ENCODE measurements around the gene ANKRD13C.
A peak's percentile ranks its signal among the peaks of the same experiment; 100 is the strongest.

Gene ANKRD13C

GRCh38 chr1:70288166-70288565 is 66.4 kb downstream of the ANKRD13C start:
- no peak for DNase-seq

DNA sequence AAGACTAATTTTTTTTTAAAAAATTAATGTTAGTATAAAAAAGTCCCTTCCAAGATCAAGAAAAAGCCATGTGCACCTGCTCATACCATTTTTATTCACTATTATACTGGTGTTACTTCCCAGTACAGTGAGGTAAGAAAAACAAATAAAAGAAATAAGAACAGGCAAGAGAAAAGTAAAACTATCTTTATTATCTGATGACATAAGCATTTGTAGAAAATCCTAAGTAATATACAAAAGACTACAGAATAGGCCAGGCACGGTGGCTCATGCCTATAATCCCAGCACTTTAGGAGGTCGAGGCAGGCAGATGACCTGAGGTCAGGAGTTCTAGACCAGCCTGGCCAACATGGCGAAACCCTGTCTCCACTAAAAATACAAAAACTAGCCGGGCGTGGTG is 68.1 kb downstream of the ANKRD13C start:
- no peak for DNase-seq

GRCh38 chr1:70284366-70284765 is 70.2 kb downstream of the ANKRD13C start:
- DNase-seq, result no peak

DNA sequence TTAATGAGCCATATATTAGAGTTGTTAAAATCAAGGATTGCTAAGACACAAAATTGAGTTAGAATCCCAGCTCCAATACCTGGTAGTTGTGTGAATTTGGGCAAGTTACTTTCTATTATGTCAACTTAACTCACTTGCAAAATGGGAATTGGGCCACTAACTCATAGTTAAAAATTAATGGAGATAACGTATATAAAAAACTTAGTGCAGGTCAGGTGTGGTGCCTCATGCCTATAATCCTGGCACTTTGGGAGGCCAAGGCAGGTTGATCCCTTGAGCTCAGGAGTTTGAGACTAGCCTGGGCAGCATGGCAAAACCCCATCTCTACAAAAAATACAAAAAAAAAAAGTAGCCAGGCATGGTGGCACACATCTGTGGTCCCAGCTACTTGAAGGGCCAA is 75.8 kb downstream of the ANKRD13C start:
- DNase-seq, result no peak

GRCh38 chr1:70277875-70278274 is 76.6 kb downstream of the ANKRD13C start:
- no peak for DNase-seq

DNA sequence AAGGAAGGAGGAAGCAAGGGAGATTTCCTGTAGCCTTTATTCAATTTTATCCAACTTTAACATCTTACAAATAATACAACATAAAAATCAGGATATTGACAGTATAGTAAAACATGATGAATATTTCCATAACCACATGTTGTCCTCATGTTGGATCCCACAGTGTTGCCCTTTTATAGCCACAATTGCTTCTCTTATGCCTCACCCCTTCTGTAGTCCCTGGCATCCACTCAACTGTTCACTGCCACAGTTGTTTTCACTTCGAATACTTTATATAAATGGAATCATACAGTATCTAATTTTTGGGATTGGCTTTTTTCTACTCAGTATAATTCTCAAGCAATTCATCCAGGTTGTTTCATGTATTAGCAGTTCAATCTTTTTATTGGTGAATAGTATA is 88.6 kb downstream of the ANKRD13C start:
- DNase-seq, result no peak

DNA sequence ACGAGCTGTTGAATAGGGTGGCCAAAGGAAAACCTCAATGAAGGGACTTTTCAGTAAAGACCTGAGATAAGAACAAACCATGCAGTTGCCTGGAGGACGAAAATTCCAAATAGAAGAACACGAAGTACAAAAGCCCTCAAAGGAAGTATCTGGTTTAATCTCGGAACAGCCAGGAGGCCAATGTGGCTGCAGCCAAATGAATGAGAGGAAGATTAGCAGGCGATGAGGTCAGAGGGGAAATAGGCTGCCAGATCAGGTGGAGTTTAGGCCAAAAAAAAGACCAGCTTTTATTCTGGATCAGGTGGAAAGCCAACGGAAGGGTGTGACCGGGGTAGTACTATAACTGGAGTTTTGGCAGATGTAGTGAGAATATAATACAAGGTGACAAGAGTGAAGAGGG is 89.7 kb downstream of the ANKRD13C start:
- DNase-seq, result no peak

GRCh38 chr1:70256664-70257063 is 97.9 kb downstream of the ANKRD13C start:
- no peak for DNase-seq

- DNase-seq, result no peak
Observed at GRCh38 chr1:70248729-70249128, 105.8 kb downstream of the ANKRD13C start.

- no peak for DNase-seq
Observed at GRCh38 chr1:70247768-70248167, 106.8 kb downstream of the ANKRD13C start.

GRCh38 chr1:70247122-70247521 is 107.4 kb downstream of the ANKRD13C start:
- DNase-seq, result no peak

- no peak for DNase-seq
Observed at GRCh38 chr1:70239940-70240339, 114.6 kb downstream of the ANKRD13C start.

DNA sequence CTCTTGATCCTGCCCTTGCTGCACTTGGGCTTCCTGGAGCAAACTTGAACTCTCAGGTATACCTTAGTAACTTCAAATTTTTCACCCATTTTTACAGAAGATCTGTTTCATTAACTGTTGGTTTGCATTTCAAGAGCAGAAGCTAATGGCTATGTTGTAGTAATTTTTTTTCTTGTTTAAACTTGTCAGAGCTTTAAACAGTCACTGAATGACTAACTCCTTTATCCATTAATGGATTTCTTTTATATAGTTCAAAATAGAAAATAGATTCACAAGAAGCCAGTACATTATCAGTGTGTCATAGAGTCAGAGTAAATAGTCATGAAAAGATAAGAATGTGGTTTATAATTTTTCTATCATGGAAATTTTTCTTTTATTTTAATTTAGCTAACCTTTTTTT is 119.8 kb downstream of the ANKRD13C start:
- no peak for DNase-seq

DNA sequence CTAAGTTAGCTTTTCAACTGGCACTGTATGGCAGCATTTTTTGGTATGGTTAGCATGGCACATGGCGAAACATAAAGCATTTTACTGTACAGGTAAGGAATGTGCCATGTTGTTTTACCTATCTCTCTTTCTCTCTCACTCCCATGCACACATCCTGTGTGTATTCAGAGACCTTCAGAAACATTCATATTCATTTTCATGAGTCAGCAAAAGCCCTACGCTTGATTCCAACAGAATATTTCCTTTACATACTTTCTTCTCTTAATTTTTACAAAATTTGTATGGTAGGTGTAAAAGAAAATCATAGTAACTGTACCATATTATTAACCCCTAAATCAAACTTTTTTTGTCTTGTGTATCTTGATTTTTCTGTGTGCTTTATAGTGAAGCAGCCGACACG is 123.0 kb downstream of the ANKRD13C start:
- DNase-seq, result no peak

DNA sequence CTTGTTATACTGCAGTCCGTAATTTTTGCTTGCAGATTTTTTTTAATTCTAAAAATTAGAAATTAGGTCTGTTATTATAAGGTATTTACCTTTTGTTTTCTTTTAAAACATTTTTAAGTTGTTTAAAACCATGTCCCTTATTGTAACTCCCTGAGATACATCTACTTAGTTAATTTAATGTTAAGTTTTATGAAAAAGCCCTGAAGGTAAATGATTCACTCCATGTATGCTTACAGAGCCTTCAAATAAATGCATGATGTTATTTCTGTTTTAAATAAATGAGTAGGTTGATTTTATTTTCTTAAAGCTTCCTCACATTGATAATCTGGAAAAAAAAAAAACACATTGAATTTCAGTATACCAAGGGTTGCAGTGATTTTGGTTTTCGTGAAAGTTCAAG is 125.9 kb downstream of the ANKRD13C start:
- no peak for DNase-seq

GRCh38 chr1:70227439-70227838 is 127.1 kb downstream of the ANKRD13C start:
- DNase-seq, result no peak

- DNase-seq, result no peak
Observed at GRCh38 chr1:70224954-70225353, 129.6 kb downstream of the ANKRD13C start.

DNA sequence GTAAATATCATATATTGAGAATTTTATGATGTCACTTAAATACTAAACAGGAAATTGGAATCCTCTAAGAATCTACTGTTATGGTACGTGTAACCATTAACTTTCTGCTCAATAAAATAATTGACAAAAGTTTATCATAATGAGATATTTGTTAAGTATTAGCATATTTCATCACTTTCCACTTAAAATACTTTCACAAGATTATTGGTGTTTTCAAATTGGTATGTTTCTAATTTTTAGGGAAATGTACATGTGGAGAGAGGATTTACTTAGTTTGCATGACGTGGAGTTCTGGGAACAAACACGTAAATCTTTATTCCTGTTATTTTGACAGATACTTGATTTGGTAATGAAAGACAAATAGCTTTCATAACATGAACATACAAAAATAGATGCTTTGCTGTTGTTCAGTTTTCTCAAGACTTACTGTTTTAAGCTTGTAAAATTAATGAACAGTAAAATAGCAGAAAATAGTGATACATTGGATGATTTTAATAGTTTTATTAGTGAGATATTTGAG is 131.7 kb downstream of the ANKRD13C start:
- DNase-seq, result no peak

GRCh38 chr1:70221238-70222121 is 133.0 kb downstream of the ANKRD13C start, which contains the start of gene SRSF11:
SRSF11 (plus strand) TSS chr1:70221380; CDS start chr1:70221637, 257 bp downstream.
- peak; percentile 97 for DNase-seq

DNA sequence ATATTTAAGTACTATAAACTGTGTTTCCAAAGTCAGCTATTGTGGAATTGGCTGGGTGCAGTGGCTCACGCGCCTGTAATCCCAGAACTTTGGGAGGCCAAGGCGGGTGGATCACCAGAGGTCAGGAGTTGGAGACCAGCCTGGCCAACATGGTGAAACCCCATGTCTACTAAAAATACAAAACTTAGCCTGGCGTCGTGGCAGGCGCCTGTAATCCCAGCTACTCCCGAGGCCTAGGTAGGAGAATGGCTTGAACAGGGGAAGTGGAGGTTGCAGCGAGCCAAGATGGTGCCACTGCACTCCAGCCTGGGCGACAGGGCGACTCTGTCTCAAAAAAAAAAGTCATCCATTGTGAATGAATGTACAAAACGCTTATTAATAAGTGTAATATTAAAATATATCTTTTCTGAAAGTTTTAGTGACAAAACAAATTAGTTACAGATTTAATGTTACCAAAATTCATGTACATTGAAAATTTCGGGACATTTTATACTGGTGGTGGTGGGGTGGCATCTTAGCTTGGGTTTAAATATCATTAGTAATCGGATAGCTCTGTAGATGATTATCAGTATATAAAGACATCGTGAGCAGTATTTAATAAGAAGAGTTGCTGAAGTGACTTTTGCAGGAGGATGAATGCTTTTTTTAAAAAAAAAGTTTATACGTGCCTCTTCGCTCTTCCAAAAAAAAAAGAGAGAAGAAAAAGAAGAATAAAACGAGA is 133.8 kb downstream of the ANKRD13C start:
- DNase-seq, result no peak

DNA sequence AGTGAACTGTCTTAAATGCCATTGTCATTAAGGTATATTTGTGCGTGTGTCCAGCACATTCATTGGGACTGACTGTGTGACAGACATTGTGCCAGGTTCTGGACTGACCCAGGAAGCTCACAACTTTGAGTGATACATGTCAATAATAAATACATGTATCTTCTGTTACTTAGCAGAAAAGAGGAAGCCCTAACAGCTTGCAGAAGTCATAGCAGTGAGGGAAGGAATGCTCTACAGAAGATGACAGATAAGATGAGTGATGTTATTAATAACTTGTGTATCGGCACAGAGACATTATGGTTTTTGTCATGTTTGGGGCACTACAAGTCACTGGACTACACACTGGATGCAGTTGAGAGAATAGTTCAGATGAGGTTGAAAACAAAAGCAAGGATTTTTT is 134.5 kb downstream of the ANKRD13C start:
- no peak for DNase-seq

DNA sequence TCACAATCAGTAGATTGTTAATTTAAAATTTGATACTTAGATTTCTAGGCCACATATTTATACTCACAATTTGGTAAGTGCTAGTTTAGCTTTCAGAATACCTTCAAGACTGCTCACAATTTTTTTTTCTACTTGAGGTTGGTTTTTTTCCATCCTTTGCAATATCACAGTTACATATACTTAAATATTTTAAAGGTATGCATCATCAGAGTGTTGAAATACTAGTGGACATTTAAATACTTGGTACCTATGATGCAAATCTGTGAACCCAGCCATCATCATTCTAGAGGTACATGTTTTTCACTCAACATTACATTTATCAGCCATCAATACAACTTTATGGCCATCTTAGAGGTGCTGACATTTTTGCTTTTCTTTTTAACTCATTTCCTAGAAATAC is 143.0 kb downstream of the ANKRD13C start:
- DNase-seq, result no peak

DNA sequence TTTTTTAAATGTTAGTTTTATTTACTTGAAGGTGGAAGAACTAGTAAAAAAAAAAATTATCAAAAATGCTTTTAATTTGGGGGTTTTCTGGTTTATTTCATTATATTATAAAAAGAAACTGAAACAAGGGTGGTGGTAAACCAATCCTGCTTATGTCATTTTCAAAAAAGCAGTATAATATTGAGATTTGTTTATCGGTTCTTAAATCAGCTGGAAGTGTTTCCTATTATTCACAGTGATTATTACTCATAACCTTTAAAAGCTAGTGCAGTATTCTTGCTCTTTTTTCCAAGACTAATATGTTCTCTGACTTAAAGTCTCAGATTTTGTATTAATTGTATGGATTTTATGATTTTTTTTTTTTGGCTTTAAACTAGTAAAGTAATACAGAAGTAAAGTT is 143.7 kb downstream of the ANKRD13C start:
- DNase-seq, result no peak
